ENCODE results near the gene TP53BP1. TPM values are rescaled to one million over a fixed set of nuclear protein-coding genes. Genes with fewer than 3 reads are reported as not detected.

TP53BP1 gene
- total RNA-seq, 4 donors from 2014 or later: 46.4 to 98.0 (median 72.7) TPM

DNA sequence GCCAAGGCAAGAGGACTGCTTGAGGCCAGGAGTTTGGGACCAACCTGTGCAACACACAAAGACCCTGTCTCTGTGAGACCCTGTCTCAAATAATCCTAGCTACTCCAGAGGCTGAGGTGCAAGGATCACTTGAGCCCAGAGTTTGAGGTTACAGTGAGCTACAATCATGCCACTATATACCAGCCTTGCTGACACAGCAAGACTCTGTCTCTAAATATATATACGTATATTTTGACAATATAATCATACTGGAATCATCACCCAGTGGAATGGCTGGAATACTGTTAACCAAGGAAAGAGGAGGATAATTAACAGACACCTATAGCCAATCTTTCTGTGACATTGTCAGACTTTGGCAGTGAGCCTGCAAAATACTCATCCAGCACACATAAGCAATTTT lies 15.5 kb upstream of the TP53BP1 start:
- Histone ChIP-seq H3K27me3 (no peaks in the 10 kb centered on the region), H3K9me3 (no peaks in the 10 kb centered on the region), H3K36me3 (no peaks in the 10 kb centered on the region), H3K4me3 (replicated peaks in 1 of 3) (no peak overlapping the region), H3K4me1 (peaks cover 7 to 11% of the 10 kb centered on the region in 2 donors), H3K27ac (no peak overlapping the region)
- intact Hi-C loops (cut with DNase I): no loop called here
- TF ChIP-seq, protein P1, sequence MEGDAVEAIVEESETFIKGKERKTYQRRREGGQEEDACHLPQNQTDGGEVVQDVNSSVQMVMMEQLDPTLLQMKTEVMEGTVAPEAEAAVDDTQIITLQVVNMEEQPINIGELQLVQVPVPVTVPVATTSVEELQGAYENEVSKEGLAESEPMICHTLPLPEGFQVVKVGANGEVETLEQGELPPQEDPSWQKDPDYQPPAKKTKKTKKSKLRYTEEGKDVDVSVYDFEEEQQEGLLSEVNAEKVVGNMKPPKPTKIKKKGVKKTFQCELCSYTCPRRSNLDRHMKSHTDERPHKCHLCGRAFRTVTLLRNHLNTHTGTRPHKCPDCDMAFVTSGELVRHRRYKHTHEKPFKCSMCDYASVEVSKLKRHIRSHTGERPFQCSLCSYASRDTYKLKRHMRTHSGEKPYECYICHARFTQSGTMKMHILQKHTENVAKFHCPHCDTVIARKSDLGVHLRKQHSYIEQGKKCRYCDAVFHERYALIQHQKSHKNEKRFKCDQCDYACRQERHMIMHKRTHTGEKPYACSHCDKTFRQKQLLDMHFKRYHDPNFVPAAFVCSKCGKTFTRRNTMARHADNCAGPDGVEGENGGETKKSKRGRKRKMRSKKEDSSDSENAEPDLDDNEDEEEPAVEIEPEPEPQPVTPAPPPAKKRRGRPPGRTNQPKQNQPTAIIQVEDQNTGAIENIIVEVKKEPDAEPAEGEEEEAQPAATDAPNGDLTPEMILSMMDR (IDR thresholded peaks at IDR 0.05): no peak
- no peak for TF ChIP-seq POLR2A (IDR thresholded peaks at IDR 0.05)
- WGBS, 2 donors: 90 to 97% methylated on average over 1 of the region's 1 CpG
- no peak for DNase-seq

DNA sequence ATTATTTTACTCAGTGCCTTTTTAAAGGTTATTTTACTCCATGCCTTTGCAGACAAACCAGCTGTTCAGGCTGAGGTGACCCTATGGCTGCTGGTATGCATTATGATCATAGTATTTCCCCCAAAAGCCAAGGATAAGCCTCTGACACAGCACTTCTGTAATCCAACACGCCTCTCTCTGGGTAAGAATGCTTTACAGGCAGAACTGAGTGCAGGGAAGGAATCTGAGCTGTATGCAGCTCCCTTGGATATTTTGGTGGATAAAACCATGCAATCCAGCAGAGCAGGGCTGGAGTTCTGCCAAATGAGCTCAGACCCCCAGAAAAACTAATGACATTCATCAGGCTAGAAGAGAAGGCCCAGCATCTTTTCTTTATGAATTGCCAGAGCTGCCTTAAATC lies 12.8 kb upstream of the TP53BP1 start:
- Histone ChIP-seq H3K27me3 (no peaks in the 10 kb centered on the region), H3K27ac (no peak overlapping the region), H3K36me3 (no peaks in the 10 kb centered on the region), H3K4me1 (peaks cover 4 to 7% of the 10 kb centered on the region in 2 donors), H3K9me3 (no peaks in the 10 kb centered on the region), H3K4me3 (replicated peaks in 1 of 3) (no peak overlapping the region)
- intact Hi-C loops (cut with DNase I): no loop called here
- TF ChIP-seq POLR2A (IDR thresholded peaks at IDR 0.05): no peak
- TF ChIP-seq, protein P1 (IDR thresholded peaks at IDR 0.05): no peak
- WGBS, 2 donors: 89 to 92% methylated on average over 1 of the region's 1 CpG
- DNase-seq: no peak

DNA sequence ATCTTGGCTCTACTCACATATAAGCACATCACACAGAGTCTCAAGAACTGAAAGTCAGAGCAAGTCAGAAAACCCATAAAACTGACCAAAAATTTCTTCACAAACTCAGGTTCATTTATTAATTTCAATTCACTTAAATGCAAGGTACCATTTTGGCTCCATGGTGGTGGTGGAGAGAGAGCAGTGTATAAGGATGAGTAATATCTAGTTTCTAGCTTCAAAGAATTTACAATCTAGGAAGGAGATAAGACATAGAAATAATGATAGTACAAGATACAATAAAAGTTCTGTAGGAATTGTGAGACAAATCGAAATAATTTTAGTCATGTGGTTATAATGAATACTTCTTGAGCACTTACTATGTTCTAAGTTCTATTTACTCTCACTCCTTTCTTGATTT lies 6.7 kb upstream of the TP53BP1 start:
- DNase-seq: no peak
- Histone ChIP-seq H3K9me3 (no peaks in the 10 kb centered on the region), H3K4me3 (replicated peaks in 1 of 3) (no peak overlapping the region), H3K27me3 (no peaks in the 10 kb centered on the region), H3K36me3 (no peaks in the 10 kb centered on the region), H3K4me1 (no peaks in the 10 kb centered on the region), H3K27ac (no peak overlapping the region)
- TF ChIP-seq, protein P1 (IDR thresholded peaks at IDR 0.05): no peak
- TF ChIP-seq POLR2A (IDR thresholded peaks at IDR 0.05): no peak
- 90 to 95% methylated on average over 1 of the region's 1 CpG for WGBS, 2 donors
- intact Hi-C loops (cut with DNase I): no loop called here

DNA sequence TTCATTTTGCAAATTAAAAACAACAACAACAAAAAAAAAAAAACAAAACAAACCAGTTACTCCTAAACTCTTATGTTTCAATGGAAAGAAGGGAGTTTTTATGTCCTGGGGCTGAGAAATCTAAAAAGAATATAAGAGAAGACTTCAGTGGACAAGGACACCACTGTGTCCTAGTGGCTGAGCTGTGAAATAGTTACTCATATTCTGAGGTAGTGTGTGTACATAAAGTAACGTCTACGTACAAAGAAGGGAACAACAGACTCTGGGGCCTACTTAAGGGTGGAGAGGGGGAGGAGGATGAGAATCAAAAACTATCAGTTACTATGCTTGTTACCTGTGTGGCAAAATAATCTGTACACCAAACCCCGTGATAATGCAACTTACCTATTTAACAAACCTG lies 6.0 kb upstream of the TP53BP1 start:
- no peak for DNase-seq
- no peaks in the 10 kb centered on the region for H3K36me3 ChIP-seq
- H3K27ac ChIP-seq: no peak overlapping the region
- intact Hi-C loops (cut with DNase I): no loop called here
- no peaks in the 10 kb centered on the region for H3K9me3 ChIP-seq
- TF ChIP-seq POLR2A (IDR thresholded peaks at IDR 0.05): no peak
- TF ChIP-seq, protein P1 (IDR thresholded peaks at IDR 0.05): no peak
- no peak overlapping the region for H3K4me3 ChIP-seq (replicated peaks in 1 of 3)
- 81 to 87% methylated on average over 3 of the region's 3 CpGs for WGBS, 2 donors
- no peaks in the 10 kb centered on the region for H3K4me1 ChIP-seq
- no peaks in the 10 kb centered on the region for H3K27me3 ChIP-seq

DNA sequence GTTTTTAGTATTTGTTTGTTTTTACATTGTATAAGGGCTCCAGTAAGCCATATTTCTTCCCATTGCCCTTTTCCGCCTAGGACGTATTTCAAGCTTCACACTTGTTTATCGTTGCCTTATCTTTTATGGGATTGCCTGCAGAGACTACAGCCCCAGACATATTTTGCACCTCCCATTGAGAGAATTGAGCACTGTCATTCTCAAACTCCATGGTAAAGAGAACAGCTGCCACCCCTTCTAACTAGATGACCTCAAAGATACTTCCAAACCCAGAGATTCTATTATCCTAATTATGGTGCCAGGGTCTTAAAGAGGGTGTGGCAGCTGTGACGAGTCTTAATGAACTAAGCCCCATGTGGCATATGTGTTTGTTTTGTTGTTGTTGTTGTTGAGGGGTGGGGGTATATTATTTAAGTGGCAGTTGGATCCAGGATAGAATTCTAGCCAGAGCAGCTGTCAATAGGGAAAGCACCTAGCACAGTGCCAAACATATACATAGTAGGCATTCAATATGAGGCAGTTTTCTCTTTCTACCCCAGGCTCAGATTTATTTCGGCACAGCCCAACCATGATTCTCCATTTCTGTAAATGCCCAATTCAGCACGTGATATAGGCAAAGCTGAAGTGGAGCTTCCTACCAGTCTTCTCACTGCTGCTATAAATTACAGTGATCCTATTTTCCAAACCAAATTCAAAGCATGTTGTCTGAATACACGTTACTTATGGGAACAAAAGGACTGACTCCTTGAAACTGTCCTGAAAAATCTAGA lies 932 bp upstream of the TP53BP1 start:
- no peaks in the 10 kb centered on the region for H3K36me3 ChIP-seq
- no peak overlapping the region for H3K27ac ChIP-seq
- 71 to 74% methylated on average over 7 of the region's 7 CpGs for WGBS, 2 donors
- H3K4me3 ChIP-seq (replicated peaks in 1 of 3): peak overlapping the region in 1 of 3 donors; percentile 53
- no peaks in the 10 kb centered on the region for H3K9me3 ChIP-seq
- H3K4me1 ChIP-seq: peaks cover 8 to 27% of the 10 kb centered on the region in 2 donors
- no peaks in the 10 kb centered on the region for H3K27me3 ChIP-seq
- TF ChIP-seq, protein P1 (IDR thresholded peaks at IDR 0.05): no peak
- no peak for TF ChIP-seq POLR2A (IDR thresholded peaks at IDR 0.05)
- intact Hi-C loops (cut with DNase I): no loop called here
- DNase-seq: no peak
